MM.1S (cell line): Measurements from ENCODE around the gene TTYH3.
"Not testable (repeated sequence)": the region's sequence is repeated elsewhere in the genome, so short reads cannot be mapped to it uniquely, and the experiment has no call there.

ENCODE experiments used
- EZH2phosphoT487 ChIP-seq: fragments of 300-600 bp; sonication (generic); IDR thresholded peaks from 2 replicates; pipeline ENCODE4 v1.6.1; 2018; ENCODE audit warnings: antibody characterized with exemption, low read length
- TF ChIP-seq, protein P1 (sequence below): fragments of 300-600 bp; sonication (generic); IDR thresholded peaks from 2 replicates; pipeline ENCODE4 v1.5.1; 2016; ENCODE audit warnings: antibody characterized with exemption, low read length, mixed read lengths

DNA sequence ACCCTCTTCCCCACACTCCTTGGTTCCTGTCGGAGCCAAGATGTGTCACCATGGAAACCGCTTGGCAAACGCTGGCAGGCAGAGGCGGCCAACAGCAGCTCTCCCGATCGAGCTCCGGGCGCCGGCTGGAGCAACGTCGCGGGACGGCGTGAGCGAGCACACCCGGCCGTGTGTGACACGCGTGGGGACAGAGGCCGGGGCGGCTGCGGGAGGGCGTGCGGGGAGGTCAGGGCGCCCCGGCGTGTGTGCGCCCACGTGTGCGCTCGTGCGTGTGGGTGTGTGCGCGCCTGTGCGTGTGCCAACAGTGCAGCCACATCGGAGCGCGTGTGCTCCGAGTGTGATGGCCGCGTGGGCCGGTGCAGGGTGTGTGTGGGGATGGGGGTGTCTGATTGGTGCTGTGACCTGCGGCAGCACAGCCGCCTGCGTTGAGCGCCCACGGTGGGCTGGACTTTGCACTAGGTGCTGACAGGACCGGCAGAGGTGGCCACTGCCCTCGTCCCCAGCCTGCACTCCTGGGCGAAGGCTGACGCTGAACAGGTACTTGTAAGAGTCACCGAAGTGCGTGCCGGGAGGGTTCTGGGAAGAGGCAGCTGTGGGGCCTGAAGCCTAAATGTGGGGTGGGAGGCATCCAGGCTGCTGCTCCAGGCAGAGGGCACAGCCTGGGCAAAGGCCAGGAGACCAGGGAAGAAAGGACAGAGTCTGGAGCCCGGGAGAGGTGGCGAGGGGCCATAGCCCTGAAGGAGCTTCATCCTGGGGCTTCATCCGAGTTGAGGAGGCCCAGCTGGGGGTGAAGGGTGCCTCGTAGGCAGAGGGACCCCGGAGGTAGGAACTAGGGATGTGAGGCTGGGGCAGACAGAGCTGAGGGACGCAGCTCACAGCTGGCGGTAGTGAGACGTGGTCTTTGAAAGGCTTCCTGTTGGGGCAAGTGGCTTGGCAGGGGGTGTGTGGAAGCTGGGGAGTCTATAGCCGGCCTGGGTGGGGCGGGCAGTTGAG, 47.6 kb downstream of the TTYH3 start:
- TF ChIP-seq, protein P1, sequence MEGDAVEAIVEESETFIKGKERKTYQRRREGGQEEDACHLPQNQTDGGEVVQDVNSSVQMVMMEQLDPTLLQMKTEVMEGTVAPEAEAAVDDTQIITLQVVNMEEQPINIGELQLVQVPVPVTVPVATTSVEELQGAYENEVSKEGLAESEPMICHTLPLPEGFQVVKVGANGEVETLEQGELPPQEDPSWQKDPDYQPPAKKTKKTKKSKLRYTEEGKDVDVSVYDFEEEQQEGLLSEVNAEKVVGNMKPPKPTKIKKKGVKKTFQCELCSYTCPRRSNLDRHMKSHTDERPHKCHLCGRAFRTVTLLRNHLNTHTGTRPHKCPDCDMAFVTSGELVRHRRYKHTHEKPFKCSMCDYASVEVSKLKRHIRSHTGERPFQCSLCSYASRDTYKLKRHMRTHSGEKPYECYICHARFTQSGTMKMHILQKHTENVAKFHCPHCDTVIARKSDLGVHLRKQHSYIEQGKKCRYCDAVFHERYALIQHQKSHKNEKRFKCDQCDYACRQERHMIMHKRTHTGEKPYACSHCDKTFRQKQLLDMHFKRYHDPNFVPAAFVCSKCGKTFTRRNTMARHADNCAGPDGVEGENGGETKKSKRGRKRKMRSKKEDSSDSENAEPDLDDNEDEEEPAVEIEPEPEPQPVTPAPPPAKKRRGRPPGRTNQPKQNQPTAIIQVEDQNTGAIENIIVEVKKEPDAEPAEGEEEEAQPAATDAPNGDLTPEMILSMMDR, result not testable (repeated sequence)
- TF ChIP-seq EZH2phosphoT487, result not testable (repeated sequence)
